HG02938 (cell line): ENCODE results near the gene KIAA0825.

Experiments
- ATAC-seq: cut with Tn5 transposase; IDR thresholded peaks from one replicate; pipeline ENCODE4 v1.9.1; 2021; ENCODE audit warnings: mild to moderate bottlenecking, moderate library complexity; ENCODE audit not compliant: unreplicated experiment

Gene KIAA0825

DNA sequence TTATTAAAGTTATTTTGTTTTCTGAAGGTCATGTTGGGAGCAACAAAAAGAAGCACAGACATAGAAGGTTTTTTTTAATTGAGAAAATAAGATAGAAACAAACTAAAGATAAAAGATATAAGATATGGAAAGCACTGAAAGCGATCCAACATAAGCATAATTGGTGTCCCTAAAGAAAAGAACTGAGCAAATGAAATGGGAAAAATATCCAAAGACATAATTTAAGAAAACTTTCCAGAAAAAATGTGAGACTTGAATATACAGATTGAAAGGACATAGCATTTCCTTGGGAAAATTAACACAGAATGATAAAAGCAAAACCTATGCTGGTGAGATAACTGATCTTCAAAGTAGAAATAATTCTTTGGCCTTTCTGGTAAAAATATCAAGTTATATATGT is 289.3 kb downstream of the KIAA0825 start:
- no peak for ATAC-seq

DNA sequence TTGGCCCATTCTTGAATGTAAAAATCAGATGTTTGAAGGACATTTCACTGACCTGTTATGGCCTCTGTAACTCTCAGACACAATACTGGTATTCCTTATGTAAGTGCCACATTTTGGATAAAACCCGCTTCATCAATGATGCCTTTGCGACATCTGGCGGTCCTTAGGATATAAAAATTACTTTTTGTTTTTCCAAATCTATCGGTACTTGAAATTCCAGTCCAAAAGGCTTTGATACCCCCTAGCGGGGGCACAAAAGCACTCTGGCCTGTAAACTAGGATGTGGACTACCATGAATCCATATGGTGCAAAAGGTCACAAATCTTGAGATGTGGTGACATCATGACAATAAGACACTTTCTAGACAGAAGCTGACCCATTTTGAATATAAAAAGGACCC is 291.8 kb downstream of the KIAA0825 start:
- no peak for ATAC-seq

DNA sequence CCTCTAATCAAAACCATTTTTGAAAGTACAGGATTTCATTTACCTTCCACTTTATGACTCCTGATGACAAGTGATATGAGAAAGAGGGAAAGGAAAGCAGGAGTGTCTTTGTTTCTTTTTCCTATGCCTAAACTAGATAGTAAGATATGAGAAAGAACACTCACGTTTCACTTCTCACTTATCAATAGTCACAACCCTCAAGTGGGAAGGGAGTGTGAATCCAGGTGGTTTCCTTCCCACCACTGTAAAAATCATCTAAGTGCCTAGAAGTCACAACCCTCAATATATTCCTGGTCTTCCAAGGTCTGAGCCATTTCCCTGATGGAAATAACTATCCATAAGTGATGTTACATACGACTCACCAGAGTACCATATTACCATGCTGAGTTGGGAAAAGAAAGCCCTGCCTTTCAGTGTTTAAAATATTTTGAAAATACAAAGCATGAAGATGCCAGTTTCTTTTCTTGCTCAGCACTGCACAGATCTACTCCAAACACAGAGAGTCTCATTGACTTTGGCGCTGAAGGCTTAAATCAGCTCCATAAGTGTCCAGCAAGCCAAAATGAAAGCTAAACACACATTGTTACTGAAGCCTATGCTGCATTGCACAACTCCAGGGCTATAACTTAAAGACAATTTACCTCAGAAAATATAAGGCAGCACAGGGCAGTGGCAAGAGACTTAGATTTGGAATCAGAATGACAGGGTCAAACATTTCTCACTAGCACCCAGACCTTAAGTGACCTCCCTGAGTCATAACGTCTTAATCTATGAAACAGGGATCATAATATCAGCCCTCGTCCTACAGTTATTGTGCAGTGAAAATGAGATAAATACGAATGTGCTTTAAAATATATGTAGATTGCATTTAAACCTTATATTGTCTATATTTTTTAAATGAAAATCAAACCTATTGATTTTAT is 301.2 kb downstream of the KIAA0825 start:
- no peak for ATAC-seq

DNA sequence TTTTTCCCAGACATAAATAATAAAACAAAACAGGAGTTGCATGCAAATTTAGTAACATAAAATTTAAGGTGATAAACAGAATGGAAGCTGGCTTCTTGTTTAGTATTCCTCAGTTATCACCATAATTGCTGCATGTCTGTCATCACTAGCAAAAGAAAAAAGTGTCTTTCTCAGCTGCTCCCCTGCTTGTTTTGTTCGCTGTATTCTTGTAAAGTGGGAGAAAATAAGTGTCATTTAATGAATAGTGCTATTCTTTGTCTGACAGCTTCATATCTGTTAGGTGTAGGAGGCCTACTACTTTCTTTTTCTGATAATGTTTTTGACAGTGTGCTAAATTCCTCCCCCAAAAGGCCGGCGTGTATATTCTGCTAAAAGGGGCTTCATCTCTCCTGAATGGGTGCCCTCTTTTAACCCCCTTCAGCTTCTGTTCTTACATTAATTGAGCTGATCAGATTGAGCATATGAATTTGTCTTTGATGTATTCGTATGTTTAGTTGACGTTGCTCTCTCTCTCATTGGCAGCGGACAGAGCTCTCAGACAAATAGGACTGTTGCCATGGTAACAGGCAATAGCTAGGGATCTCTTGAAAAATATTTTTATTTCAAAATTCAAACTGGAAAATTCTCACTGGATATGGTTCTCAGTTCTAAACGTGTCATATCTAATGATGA is 303.8 kb downstream of the KIAA0825 start:
- no peak for ATAC-seq

DNA sequence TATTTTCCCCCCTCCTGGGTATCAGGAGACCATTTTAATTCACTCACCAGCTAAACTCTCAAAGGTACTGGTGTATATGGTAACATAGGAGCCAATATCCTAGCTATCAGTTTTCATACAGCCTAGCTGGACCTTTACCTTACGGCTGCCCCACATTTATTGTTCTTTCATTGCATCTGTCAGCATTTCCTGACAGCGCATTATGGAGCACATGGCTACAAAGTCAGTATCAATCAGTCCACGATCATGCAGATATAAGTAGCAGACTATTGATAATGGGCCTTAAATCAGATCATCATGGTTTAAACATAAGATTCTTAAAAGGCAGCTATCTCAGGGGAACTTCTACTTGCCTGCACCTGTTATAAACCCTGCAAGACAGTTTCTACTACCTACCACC is 304.7 kb downstream of the KIAA0825 start:
- ATAC-seq = no peak

DNA sequence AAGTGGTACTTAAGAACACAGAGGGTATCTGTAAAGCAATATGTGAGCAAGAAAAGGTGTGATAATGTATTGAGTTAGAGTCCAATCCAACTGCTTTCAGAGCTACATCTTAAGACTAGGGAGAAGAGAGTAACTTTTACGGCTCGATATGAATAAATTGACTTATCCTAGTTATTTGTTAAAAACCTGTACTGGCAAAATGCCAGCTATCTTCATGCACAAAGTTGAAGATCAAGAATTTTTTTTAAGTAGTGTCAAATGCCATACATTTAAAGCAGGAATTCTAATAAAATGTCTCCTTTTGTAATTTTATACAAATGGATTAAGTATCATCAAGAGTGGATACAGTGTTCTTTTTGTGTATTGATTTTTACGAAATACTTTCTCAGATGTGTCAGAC is 305.2 kb downstream of the KIAA0825 start:
- no peak for ATAC-seq

DNA sequence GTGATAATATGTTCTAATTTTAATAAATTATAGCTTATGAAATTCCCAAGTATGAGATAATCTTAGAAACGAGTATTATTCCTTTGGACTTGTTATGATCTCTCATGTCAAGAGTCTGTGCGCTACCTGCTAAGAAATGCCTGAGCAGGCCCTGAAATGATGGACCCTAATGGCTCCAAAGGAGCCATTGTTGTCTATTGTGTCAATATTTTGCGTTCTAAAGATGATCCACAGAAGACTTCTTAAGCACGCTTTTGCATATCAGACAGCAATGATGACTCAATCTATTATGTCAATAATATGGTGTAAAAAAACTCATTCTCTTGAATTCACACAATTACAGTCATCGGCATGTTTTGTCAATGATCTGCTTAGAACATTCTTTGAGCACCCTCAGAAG is 306.1 kb downstream of the KIAA0825 start:
- ATAC-seq = no peak

DNA sequence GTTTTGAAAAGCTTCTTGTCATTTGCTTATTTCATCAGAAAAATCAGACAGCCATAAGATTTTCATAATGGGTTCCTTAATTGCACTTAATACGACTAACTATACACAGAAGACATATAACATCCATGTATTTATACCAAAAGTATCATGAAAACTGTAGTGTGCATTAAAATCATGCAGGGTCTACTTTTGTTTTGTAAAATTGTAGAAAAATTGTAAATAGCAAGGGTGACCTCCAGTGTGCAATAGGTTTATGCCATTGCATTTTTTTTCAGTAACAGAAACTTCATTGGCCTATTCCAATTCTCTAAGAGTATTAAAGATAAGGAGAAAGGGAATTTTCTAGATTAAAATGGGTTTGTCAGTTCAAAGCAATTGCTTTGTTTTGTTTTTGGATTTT is 307.6 kb downstream of the KIAA0825 start:
- ATAC-seq = no peak

DNA sequence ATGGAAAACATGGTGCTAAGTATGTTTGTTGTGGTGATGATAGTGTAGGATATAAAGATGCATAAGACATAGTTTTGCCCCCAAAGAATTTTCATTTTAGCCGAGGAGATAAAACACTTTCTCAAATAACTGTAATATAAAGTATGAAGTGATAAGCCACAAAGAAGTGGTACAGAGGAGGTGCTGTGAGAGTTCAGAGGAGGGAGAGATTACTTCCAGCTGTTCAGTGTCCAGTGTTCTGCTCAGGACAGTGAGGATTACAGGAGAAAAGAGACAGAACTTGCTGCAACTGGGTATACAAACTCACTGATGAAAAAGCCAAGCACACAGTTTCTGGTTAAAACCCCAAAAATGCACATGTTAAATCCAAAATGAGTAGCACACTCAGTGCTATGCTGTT is 309.3 kb downstream of the KIAA0825 start:
- ATAC-seq = no peak

DNA sequence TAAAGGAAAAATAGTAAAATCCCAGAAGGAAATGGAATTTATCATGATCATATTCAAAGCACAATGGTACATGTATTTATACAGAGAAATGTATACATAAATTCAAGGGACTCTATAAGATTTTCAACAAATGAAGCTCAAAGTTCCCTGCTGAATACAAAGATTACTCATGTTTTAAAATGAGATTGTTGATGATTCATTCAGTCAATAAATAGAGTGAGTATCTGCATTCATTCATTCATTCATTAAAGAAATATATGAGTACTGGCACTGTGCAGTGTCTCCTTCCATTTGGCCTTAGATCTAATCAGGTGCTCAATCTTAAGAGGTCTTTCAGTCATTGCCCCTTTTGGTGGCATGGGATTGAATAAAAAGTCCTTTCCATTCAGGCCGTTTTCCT is 310.0 kb downstream of the KIAA0825 start:
- ATAC-seq = no peak

DNA sequence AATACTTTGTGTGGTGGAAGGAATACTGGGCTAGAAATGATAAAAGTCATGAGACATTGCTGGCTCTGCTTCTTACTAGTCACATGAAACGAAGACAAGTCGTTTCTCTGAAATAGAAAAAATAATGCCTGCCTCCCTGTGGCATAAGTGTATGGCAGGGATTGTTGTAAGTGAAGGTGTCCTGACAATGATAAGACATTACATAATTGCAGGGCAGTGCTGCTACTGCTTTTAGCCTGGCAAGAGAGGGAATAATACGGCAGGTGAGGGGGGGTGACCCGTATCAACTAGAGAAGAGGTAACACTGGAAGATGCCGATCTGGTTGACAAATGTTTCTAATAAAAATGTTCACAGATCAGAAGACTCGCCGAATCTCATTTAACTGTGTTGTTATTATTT is 314.3 kb downstream of the KIAA0825 start:
- ATAC-seq = no peak

DNA sequence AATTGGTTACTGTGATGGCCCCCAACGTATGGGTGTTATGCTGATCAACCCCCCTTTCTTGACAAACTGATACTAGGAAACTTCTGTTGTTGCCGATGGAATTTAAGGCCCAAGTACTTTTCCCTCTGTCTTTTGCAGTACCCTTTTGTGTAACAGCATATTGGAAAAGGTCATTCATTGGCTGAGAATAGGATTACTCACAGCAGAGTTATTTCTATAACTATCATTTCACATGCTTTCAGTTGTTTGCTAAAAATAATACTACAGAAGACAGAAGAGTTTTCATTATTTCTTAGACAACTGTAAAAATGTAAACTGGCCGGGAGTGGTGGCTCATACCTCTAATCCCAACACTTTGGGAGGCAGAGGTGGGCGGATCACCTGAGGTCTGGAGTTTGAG is 329.5 kb downstream of the KIAA0825 start:
- ATAC-seq = no peak

DNA sequence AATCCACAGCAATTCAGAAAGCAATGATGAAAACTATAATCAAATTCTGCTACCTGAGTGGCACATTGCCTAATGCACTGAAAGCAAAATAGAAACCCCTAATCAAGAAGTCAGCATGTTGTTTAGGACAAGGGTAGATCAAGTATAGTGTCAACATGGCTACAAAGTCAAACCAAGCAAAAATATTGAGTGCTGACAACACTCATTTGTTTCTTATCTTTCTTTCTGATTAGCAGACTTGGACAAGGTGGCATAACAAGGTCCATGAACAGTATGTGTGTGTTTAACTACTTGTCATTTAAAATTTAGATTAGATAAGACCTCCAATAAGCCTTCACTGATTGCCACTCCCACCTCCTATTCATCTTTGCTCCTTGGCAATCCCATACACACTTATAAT is 332.4 kb downstream of the KIAA0825 start:
- ATAC-seq = no peak

DNA sequence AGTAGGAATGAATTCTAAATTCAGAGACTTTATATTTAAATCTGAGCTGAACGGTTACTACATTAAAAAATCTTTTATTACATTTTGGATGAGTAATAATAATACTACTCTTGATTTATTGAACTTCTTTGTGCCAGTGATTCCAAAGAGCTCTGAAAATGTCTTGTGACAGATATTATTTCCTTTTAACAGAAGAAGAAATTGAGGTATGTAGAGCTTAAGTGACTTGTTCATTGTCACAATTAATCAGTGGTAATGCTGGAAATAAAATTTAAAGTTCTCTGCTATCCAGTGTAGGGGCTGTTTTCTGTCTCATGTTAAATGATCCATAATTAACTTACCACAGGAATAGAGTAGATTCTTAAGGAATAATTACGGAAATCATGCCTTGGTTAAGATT is 335.3 kb downstream of the KIAA0825 start:
- no peak for ATAC-seq

DNA sequence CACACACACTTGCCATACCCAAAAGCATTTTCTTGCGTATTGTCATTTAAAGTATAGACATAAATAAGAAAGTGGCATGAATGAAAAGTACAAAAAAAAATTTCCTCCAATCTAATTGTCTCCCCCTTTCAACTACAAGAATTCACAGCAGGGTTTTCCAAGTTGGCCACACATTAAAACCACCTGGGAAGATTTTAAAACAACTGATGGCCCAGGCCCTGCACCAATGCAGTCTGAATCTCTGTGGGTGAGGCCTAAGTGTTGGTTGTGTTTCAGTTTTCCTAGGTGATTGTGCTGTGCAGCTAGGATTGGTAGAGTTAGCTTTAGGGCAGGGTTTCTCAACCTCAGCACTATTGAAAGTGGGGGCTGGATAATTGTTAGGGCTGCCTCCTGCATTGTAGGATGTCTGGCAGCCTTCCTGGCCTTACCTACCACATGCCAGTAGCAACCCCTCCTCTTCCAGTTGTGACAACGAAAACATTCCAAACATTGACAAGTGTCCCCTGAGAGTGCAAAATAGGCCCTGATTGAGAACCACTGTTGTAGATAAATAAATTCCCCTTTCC is 337.1 kb downstream of the KIAA0825 start:
- no peak for ATAC-seq

DNA sequence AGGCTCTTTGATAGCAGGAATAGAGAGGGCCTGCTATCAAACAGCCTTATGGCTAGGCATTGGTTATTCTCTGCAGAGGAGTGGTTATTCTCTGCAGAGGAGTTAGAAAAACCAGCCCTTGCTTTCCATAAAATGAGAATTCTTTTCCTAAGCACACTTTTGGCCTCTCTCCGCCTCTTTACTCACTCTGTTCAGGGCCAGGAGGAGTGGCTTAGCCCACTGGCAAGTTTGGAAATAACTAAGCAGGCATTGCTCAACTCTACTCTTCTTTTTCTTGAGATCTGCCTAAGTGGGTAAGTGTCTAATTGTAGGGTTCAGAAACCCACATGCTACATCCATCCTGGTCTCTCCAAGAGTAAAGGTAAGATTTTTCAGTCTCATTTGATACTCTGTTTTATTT is 341.7 kb downstream of the KIAA0825 start:
- no peak for ATAC-seq

DNA sequence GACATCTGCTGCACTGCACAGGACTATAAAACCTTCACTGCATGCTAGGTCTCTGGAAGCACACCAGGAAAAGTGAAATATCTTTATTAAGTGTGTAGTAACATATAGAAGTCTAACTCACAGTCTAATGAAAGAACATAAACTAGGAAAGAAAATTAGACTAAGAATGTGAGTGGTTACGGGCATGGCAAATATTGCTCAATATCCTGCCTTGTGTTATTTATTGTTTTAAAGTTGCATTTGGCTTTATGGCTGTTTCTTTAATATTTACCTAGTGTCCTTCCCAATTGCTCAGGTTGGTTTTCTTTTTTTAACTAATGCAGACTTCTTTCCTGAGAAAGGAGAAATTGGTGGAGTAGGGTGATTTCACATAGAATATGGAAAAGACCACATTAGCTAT is 342.4 kb downstream of the KIAA0825 start:
- ATAC-seq = no peak

DNA sequence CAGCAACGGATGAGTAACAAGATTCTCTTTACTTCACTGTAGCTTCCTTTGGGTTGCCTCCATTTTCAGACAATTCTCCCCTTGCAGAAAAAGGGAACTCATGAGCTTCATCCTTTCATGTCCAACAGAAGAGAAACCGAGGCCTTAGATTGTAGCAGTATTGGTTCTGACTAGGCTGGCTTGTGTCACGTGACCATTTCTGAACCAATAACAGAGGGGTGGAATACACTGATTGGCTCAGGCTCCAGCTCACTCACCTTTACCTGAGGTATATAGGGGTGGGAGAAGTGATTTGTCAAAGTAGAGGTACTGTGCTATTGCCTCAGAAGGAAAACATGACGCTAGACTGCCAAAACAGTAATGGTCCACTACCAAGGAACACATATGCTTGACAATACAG is 343.7 kb downstream of the KIAA0825 start:
- ATAC-seq = no peak

DNA sequence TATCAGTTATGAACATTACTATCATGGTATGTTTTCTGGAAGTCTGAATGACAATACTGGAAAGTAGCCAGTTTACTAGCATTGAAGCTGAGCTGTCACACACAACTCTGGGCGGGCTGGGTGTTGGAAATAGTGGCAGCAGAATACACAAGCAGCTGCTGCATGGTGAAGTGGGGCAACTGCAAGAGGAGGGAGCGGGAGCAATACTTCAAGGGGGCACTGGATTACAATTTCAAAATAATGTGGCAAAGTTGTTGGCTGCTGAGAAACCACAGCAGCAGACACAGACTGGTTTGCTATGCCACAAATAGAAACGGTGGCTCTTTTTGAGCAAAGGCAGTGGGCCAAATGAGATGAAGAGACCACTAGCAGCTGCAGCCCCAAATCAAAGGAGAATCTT is 350.2 kb downstream of the KIAA0825 start:
- ATAC-seq = no peak

DNA sequence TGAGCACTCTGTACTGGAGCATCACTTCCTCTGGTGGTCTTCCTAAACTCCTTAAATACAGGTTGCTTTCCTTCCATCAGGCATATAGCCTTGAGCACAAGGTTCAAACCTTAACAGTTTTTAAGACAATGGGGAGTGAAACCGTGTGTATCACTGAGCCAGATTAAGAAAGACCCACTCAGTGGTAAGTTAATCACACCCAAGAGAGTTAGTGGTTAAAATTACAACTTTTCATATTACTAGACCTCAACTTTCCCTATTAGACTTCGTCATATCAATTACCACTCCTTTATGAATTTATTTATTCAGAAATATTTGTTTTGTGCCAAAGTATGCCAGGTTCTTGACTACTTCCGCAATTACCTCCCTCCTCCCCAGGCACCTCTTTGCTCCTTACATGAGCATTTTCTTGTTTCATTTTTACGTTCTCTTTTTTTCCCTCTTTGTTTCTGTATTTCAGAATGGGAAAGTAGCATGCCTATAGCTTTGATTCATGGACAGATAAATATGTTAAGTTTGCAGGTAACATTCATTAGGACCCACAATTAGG is 351.0 kb downstream of the KIAA0825 start:
- no peak for ATAC-seq

DNA sequence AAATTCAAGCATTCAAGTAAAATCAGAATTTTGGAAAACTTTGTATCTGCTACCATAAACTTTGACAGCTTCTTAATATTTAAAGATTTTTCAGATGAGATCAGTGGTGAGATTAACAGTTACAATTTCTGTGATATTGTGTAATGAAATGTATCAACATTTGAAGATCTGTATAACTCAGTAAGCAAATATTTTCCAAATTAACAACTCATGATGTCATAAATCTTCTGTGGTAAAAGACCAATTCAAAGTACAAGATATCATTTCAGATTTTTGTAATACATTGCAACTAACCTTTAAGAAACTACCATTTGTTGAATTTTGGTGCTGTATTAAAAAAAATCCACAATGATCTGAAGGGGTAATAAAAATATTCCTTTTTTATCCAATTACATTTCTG is 352.2 kb downstream of the KIAA0825 start:
- ATAC-seq = no peak

DNA sequence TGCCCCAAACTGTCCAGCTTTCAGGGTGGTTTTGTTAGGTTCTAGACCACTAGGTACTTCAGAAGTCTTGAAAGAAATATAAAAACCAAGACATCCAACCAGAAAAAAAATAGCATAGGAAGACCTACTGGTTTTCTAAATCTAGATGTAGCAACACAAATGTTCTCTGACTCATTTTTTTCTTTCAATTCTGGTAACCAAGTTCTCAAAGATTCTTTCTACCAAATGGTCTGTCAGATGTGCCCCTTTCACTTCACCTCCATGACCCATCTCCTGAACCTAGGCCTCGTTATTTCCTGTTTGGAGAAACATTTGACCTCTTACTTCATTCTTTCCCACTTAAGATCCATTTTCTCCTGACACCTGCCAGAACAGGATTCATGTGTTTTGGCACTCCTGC is 355.3 kb downstream of the KIAA0825 start:
- no peak for ATAC-seq
